HG02623 (cell line): Measurements from ENCODE around the gene MPP1.
A peak's percentile ranks its signal among the peaks of the same experiment; 100 is the strongest.

Source experiments
- ATAC-seq: cut with Tn5 transposase; IDR thresholded peaks from one replicate; pipeline ENCODE4 v1.9.1; 2021; ENCODE audit warnings: moderate library complexity; ENCODE audit not compliant: unreplicated experiment

Gene MPP1

DNA sequence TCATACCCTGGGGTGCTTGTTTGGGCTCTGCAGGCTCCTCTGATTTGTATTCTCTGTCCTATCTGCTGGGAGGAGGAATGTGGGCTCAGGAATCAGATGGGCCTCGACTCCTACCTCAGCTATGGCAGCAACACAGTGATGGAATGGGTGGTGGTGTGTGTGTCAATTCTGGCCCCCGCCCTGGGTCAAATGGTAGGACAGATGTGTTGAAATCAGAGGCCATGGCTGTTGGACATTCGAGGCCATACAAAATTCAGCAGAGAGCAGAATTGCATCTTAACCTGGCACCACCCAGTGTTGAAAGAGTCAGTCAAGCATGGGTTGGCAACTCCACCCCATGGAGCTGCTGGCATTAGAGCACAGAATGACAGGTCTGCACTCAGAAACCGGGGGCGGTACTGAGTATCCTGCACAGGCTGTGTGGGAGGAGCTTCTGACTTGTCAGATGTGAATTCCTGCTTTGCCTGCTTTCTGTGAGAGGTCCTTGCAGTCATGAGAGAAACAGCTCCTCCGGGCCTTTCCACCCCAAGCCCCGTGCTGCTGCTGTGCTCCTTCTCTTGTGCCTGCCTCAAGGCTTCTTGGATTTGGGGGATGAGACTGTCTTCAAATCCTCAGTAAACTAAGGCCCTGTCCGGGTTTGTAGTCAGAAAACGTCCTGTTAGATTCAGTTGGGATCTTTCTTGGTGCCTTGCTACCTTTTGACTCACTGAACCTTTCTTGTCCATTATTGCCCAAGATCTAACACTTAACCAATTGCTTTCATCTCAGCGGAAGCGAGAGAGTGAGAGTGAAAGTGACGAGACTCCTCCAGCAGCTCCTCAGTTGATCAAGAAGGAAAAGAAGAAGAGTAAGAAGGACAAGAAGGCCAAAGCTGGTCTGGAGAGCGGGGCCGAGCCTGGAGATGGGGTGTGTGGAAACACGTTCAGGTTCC is 29.6 kb downstream of the MPP1 start:
- no peak for ATAC-seq

DNA sequence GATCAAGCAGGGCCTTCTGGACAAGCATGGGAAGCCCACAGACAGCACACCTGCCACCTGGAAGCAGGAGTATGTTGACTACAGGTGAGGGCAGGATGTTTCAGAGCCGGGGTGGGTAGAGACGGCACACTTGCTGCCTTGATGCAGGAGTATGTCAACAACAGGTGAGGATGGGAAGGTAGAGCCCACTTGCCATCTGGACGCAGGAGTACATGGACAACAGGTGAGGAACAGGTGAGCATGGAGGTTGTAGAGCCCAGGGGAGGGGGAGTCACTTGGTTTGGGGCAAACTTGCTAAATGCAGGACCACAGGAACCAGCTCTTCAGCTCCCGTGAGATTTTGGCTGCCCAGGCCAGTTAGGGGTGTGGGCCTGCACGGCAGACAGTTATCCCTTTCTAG is 30.7 kb downstream of the MPP1 start:
- ATAC-seq = no peak

DNA sequence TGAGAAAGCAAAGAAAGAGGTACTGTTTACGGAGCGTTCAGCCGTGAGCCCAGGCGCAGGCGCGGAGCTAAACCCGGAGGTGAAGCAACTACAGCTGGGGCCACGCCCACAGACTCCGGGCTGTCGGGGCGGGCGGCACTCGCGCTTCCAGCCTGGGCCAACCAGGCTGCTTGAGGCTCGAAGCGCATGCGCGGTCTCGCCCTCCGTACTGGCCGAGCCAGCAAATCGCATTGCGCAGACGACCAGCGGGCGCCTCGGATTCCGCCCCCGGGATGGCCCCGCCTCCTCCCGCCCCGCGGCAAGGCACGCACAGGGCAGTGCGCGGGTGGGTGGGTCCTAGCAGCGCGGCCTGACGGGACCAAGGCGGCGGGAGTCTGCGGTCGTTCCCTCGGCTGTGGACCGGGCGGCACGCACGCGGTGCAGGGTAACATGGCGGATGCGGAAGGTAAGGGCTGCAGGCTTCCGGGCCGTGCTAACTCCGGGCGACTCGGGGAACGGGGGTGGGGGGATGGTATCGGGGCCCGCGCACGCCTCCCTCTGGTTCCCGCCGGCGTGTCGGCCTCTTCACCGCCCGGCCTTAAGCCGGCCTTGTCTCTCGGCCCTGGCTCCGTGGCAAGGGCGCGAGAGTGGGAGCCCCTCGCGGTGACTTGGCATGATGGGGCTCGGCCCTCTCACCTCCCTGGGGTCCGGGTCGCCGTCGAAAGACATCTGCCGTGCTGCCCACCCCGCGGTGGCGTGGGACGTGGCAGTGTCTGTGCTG is 42.6 kb downstream of the MPP1 start, which contains the start of gene DKC1:
DKC1 (plus strand) TSS at position 328 of the 760 bp plus-strand sequence; CDS start at position 430, 102 bp downstream.
- peak; percentile 86 for ATAC-seq

DNA sequence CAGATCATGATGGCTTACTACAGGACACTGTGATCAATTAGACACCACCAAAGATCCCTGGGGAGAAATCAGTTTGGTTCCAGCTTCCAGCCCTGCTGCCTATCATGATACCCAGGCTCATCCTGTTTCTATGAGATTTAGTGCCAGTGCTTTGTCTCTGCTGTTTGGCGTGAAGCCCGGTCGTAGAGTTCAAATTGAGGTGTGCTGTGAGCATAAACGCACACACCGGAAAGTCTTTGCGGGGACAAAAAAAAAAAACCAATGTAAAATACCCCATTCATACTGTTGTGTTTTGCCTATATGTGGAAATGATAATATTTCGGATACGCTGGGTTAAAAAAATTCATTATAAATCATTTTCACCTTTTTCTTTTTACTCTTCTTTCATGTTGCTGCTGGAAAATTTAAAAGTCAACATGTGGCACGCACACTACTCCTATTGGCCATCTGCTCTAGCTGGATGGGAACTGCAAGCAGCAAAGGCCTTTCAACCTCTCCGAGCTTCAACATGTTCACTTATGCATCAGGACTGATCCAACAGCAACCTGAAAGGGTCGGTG is 43.2 kb downstream of the MPP1 start:
- no peak for ATAC-seq

DNA sequence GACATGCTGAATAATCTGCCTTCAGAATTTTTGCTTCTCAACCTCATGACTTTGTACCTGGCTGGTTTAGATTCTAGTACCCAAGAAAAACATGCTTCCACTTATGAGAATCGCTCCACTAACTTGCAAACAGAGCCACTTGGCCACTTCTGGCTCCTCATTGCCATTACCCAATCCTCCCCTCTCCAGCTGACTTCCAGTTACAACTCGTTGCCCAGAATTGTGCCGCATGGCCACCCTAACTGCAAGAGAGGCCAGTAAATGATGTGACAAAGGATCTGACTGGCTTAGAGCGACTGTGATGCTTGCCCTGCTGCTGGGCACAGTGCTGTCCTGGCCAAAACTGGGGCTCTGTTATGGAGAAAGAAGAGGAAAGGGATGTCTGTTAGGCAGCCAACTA is 46.6 kb downstream of the MPP1 start:
- no peak for ATAC-seq

DNA sequence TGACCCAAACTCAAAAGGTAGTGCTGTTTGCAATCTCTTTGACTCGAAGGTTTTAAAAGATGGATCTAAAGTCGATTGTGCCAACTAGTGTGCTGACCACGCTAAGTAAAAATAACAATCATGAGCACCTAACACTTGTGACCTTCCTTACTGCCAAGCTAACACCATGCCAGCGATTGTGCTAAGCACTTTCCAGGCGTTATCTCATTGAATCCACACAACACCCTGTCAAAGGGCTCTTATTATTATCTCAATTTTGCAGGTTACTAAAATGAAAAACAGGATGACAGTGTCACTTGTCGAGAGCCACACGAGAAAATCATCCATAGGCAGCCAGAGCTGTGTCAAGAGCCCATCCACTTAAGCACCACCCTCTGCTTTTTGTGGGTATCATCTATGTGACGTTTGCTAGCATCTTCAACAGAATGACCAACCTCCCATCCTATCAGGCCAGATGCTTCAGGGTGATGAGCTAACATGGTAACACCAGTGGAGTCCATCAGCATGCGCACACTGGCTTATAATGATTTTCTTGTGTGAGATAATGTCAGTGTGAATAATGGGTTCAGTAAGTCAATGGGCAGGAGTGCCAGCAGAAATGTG is 53.5 kb downstream of the MPP1 start:
- no peak for ATAC-seq

DNA sequence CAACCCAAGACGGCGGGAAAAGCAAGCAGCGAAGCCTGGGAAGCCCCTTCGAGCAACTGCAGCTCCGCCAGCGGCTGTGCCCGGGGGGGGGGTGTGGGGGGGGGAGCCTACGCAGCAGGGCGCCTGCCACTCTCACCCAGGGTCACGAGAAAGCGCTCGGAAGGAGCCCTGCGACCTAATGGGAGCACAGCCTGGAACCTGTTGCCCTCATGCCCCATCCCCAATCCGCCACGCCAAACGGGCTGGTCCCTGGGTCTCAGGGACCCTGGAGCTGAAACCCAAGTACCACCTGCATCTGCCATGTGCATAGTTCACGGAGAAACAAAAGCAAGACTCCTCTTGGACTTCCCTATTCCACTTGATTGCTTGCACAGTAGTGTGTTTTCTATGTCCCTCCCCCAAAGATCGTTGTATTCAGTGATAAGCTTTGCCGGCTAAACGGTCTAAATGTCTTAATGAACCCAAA is 54.0 kb downstream of the MPP1 start:
- no peak for ATAC-seq

DNA sequence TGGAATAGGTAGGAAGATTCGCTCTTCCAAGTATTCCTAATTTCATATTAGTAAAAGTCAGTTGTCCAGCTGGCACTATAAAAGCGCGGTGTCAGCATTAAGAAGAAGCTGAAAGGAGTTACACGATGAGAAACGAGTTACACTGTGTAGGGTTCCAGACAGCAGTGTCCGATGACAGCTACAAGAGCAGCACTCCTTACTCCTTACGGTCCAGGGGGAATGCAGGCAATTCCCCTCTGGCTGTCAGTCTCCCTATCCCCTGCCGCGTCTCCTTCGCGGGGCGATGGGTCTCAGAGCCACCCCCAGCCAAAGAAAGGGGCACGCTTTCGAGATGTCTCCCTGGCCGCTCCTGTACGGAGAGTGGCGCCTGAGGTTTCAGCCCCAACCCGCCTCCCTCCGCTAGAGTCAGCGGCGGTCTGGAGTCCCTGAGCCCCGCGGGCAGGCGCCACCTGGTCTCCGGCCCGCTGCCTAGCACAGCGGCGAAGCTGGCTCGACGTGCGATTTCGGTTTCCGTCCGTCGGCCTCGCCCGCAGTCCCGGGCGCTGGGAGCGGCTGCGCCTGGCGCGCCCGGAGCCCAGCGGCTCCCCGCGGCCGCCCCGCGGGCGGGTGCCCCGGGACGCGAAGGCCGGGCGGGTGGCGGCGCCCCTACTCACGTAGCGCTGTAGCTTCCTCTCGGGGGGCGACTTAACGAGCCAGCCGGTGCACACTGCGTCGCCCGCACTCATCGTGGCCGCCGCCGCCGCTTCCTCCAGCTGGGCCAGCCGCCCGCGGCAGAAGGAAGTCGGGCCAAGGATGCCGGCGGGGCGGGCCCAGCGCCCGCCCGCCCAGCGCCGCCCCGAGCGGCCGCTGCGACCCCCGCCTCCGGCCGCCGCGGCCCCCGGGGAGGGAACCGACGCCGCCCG is 54.7 kb downstream of the MPP1 start, which contains the start of gene GAB3:
GAB3 (minus strand) TSS at position 777 of the 902 bp plus-strand sequence; CDS start at position 725, 52 bp downstream.
- no peak for ATAC-seq

DNA sequence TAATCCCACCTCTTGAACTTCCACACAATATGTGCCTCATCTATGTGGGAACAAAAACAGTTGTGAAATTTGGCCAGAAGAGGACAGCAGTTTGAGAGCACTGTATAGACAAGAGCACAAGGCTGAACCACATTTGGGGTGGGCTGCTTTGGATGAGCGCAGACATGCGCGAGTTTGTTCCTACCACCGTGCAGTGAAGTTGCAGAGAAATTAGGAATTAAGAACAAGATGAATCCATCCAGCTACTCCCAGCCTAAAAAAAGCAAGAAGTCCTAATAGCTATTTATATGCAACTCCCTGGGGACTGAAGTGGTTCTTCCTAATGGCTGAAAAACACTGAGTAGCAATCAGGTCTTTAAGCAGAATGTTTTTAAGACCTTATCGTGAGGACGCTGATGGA is 55.4 kb downstream of the MPP1 start:
- ATAC-seq = no peak

DNA sequence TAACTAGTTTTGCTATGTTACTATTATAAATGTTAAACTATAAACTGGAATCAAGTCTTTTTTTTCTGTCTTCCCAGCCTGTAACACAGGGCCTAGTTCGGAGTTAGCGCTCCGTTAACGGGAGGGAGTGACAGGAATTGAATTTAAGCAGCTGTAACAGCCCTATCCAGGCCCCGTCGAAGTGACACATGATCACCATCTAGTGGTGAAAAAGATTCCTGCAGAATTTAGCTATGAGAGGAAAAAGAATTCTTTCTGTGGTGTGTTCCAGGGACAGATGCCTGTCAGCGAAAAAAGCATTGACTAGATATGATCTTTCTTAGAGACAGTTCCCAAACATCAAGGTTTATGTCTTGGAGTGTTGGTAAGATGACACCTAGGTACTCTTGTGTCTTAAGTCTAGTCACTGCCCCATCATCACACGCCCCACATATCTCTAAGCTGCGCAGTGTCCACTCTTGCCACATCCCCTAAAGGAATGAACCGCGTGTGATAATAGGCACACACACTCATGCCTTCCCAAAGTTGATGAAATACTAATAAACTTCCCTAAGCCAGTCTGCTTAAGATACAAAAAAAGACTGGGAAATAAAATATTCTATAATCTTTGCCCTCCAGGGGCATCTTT is 56.5 kb downstream of the MPP1 start:
- no peak for ATAC-seq

DNA sequence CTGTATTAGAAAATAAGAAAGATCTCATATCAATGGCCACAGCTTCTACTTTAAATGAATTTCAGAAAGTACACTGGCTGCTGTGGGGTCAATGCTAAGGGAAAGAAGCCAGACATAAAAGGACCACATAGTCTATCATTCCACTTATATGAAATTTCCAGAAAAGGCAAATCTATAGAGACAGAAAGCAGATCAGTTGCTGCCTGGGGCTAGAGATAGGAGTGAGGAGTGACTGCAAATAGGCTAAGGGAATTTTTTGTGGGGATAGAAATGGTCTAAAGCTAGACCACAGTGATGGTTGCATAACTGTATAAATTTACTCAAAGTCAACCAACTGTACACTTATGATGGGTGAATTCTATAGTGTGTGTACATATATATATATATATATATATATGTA is 62.7 kb downstream of the MPP1 start:
- ATAC-seq = no peak

DNA sequence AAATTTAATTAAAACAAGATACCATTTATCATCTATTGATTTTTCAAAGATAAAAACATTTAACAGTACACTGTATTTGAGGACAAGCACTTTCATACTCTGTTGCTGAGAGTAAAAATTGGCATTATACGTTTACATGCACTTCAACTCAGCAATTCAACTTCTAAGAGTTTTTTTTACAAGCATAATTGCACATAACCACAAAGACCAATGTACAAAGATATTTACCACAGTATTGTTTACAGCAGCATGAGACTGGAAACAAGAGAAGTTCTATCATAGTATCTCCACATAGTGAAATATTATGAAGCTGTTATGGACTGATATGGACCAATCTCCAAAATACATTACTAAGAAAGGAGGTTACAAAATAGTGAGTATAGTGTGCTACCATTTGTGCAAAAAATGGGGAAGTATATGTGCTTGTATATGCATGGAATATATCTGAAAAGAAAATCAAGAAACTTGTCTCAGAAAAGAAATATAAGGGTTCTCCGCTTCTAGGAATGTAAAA is 65.3 kb downstream of the MPP1 start:
- ATAC-seq = no peak

DNA sequence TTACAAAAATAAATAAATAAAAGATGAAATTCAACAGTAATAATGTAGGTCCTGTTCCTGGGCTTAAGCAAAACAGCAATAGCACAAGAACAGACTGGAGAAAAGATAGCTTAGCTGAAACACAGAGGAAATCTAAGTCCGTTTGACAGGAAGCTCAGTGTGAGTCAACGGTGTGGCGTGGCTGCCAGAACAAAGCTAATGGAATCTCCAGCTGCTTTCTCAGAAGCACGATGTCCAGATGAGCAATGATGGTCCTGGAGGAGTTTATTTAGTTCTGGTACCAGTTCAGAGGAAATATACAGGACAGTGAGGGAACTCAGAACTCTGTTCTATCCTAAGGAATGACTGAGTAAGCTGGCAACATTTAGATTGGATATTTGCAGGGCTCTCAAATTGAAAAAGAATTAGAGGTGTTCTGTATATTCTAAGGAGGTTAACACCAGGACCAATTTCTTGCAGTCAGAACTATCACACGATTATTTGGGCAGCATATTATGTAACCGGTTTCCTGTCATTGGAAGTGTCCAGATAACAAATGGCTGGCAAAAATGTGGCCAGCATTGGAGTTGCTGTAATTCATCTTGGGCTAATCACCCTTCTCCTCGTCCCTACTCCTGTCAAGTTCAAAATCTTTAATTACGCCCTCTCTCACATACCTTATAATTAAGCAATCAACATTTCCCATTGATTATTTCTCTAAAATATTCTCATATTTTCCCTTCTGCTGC is 67.1 kb downstream of the MPP1 start:
- no peak for ATAC-seq

DNA sequence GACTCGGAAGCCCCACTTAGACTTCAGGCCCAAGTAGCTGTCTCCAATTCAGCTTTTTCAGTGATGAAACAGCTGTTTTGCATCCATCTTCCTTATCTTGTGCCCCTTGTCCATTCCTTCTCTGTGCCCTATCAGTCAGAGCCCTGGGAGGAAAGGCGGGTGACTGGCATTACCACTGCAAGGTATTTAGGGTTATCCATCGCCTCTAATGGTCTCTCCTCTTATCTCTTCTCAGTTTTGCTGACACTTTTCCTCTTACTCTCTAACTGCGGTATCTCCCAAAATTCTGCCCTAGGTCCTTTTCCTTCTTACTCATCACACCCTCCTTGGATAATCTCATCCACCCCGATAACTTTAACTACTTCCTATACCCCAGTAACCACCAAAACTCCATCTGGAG is 68.1 kb downstream of the MPP1 start:
- ATAC-seq = no peak

DNA sequence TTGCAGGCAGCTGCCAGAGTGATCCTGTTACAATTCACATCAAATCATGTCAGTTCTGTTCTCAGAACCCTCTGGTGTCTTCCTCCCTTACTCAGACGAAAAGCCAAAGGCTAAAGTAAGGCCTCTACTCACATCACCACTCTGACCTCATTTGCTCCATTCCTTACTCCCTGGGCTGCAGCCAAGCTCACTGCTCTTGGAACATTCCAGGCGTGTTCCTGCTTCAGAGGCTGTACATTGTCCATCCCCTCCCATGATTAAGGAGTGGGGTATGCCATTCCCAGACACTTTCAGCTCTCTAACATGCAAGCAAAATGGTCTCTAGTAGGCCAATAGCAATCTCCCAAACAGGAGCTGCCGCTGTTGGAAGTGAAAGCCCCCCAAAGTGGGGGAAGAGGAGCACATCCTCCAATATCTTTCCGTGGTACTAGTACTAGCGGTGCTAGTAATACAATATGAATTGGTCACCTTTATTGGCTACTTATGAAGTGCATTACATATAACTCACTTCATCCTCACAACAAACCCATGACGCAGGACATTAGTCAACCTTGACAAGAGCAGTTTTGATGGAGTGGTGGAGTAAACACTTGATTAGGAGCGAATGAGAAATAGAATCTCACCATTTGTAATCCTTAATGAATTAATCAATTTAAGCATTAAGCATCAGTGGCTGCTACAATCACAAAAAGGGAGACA is 69.4 kb downstream of the MPP1 start:
- no peak for ATAC-seq

DNA sequence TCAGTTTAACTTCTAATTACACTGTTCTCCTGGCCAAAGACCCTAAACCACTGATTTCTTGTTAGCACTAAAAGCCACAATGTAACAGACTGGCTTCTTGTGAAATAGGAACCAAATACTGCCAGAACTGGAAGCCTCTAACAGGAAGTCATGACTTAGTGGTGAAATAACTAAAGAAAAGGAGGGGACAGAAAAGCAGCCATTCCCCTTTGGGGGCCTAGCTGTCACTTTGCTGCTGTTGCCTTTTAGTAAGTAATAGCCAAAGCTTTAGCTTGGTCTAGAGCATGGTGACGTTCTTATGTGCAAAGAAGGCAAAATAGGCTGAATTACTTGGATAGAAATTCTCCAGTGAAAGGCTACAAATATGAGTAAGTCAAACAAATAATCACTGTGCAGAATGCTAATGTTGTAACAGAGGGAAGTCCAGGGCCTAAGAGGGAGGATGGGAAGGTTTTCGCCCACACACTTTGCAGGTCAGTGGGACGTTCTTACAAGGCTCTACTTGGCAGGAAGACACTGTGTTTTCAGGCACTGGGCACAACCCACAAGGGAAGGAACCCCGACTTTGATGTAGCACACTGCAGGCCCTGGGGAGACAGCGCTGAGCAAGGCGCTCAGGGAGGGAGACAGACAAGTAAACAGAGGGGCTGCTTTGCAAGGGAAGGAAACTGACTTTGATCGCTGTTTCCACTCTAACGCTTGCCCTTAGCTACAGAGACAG is 71.1 kb downstream of the MPP1 start:
- peak; percentile 53 for ATAC-seq

DNA sequence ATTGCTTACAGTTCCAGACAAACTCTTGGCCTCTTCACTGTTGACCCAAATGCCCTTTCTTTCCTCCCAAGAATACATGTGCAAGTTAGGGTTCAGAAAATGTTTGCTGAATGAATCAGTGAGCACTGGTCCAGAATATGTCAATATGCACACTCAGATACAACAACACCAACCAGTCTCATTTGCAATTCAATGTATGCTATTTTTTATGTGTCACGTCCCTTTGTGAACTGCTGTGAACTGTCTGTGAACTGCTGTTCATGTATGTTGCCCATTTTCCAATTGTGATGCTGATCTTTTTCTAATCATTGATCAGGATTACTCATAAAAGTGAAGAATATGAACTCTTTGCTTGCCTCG is 72.2 kb downstream of the MPP1 start:
- no peak for ATAC-seq
